COLO668 (cell line): Measurements from ENCODE around the gene EXOC2.
"Not testable (repeated sequence)": the region's sequence is repeated elsewhere in the genome, so short reads cannot be mapped to it uniquely, and the experiment has no call there.

Experiments
- DNase-seq: peaks from one replicate; lab custom pipeline; 2025; ENCODE audit not compliant: unreplicated experiment; lab: John Stamatoyannopoulos, UW

The EXOC2 gene

GRCh38 chr6:593139-593906 is 99.6 kb downstream of the EXOC2 start:
- peak; percentile 41 for DNase-seq

GRCh38 chr6:589090-589489 is 103.8 kb downstream of the EXOC2 start:
- DNase-seq = no peak

- no peak for DNase-seq
These were observed 106.4 kb downstream of the EXOC2 start for GRCh38 chr6:586553-586952.

- DNase-seq = no peak
These were observed 109.3 kb downstream of the EXOC2 start for GRCh38 chr6:583635-584034.

GRCh38 chr6:583116-583515 is 109.8 kb downstream of the EXOC2 start:
- DNase-seq = no peak

- DNase-seq = no peak
These were observed 110.6 kb downstream of the EXOC2 start for GRCh38 chr6:582370-582769.

- no peak for DNase-seq
These were observed 113.6 kb downstream of the EXOC2 start for GRCh38 chr6:579339-579738.

- no peak for DNase-seq
These were observed 120.2 kb downstream of the EXOC2 start for GRCh38 chr6:572596-573265.

- no peak for DNase-seq
These were observed 121.0 kb downstream of the EXOC2 start for GRCh38 chr6:571892-572291.

- no peak for DNase-seq
These were observed 122.1 kb downstream of the EXOC2 start for GRCh38 chr6:570825-571224.

GRCh38 chr6:568954-569523 is 123.9 kb downstream of the EXOC2 start:
- DNase-seq = no peak

- DNase-seq = no peak
These were observed 124.9 kb downstream of the EXOC2 start for GRCh38 chr6:568085-568484.

- DNase-seq = no peak
These were observed 129.1 kb downstream of the EXOC2 start for GRCh38 chr6:563863-564262.

- no peak for DNase-seq
These were observed 130.8 kb downstream of the EXOC2 start for GRCh38 chr6:562052-562676.

GRCh38 chr6:561335-561734 is 131.6 kb downstream of the EXOC2 start:
- DNase-seq = not testable (repeated sequence)

GRCh38 chr6:558959-559358 is 134.0 kb downstream of the EXOC2 start:
- no peak for DNase-seq

- no peak for DNase-seq
These were observed 134.8 kb downstream of the EXOC2 start for GRCh38 chr6:558089-558488.

GRCh38 chr6:551829-552350 is 141.0 kb downstream of the EXOC2 start:
- DNase-seq = no peak

GRCh38 chr6:551405-551804 is 141.5 kb downstream of the EXOC2 start:
- DNase-seq = no peak

- DNase-seq = no peak
These were observed 143.0 kb downstream of the EXOC2 start for GRCh38 chr6:549906-550305.

GRCh38 chr6:548517-548916 is 144.4 kb downstream of the EXOC2 start:
- DNase-seq = no peak

GRCh38 chr6:548091-548490 is 144.8 kb downstream of the EXOC2 start:
- no peak for DNase-seq
